GM23338 (cell line): ENCODE data around the gene GLUL. TPM values are rescaled to one million over a fixed set of nuclear protein-coding genes. Genes with fewer than 3 reads are reported as not detected.
A peak's percentile ranks its signal among the peaks of the same experiment; 100 is the strongest.

ENCODE experiments used
- ATAC-seq: fragments of 200-7000 bp; cut with Tn5 transposase; 3 replicates; pipeline ENCODE4 v1.9.1; 2020
- DNase-seq: peaks from one replicate; pipeline ENCODE4 v3.0.0-alpha.2; 2015; ENCODE audit warnings: low spot score
- H2AFZ ChIP-seq: fragments of 200-600 bp; sonication (generic); 2 replicates; pipeline ENCODE4 v1.8.0; 2016; ENCODE audit warnings: antibody characterized with exemption, mild to moderate bottlenecking, moderate library complexity
- H3F3A ChIP-seq: fragments of 200-600 bp; sonication (generic); replicated peaks from 2 replicates; pipeline ENCODE4 v1.8.0; 2017; ENCODE audit warnings: antibody characterized with exemption, mixed run types, low read depth
- H3K27ac ChIP-seq: fragments of 200-600 bp; sonication (generic); 2 replicates; pipeline ENCODE4 v1.6.1; 2016; ENCODE audit warnings: low read depth
- H3K27me3 ChIP-seq: fragments of 200-600 bp; sonication (generic); 2 replicates; pipeline ENCODE4 v1.8.0; 2016; ENCODE audit warnings: mild to moderate bottlenecking, mixed run types, moderate library complexity; ENCODE audit not compliant: insufficient read depth
- H3K36me3 ChIP-seq: fragments of 200-600 bp; sonication (generic); 2 replicates; pipeline ENCODE4 v1.8.0; 2016; ENCODE audit warnings: mild to moderate bottlenecking; ENCODE audit not compliant: insufficient read depth
- H3K4me1 ChIP-seq: fragments of 200-600 bp; sonication (generic); 2 replicates; pipeline ENCODE4 v1.8.0; 2016; ENCODE audit warnings: mild to moderate bottlenecking, moderate library complexity; ENCODE audit not compliant: insufficient read depth
- H3K4me2 ChIP-seq: fragments of 200-600 bp; sonication (generic); 2 replicates; pipeline ENCODE4 v1.7.1; 2017; ENCODE audit warnings: mixed run types
- H3K4me3 ChIP-seq: fragments of 200-600 bp; sonication (generic); 2 replicates; pipeline ENCODE4 v1.6.1; 2016; ENCODE audit warnings: mixed run types
- H3K79me2 ChIP-seq: fragments of 200-600 bp; sonication (generic); replicated peaks from 2 replicates; pipeline ENCODE4 v1.8.0; 2017; ENCODE audit warnings: mild to moderate bottlenecking; ENCODE audit not compliant: insufficient read depth
- H3K9me2 ChIP-seq: fragments of 200-600 bp; sonication (generic); 2 replicates; pipeline ENCODE4 v1.8.0; 2017; ENCODE audit not compliant: insufficient read depth
- H4K20me1 ChIP-seq: fragments of 200-600 bp; sonication (generic); replicated peaks from 2 replicates; pipeline ENCODE4 v1.8.0; 2017; ENCODE audit warnings: mild to moderate bottlenecking; ENCODE audit not compliant: insufficient read depth
- H3K27ac Mint-ChIP-seq: 2 replicates; pipeline ENCODE4 v1.8.0; 2020; ENCODE audit warnings: inconsistent platforms, mild to moderate bottlenecking, moderate library complexity, mixed read lengths
- H3K27me3 Mint-ChIP-seq: 3 replicates; pipeline ENCODE4 v1.8.0; 2022; ENCODE audit warnings: low read depth, mild to moderate bottlenecking, moderate library complexity, mixed read lengths, inconsistent platforms; ENCODE audit not compliant: insufficient read depth, poor library complexity
- H3K36me3 Mint-ChIP-seq: 3 replicates; pipeline ENCODE4 v1.8.0; 2021; ENCODE audit warnings: low read depth, mild to moderate bottlenecking, inconsistent platforms, moderate library complexity, mixed read lengths
- H3K4me1 Mint-ChIP-seq: 3 replicates; pipeline ENCODE4 v1.8.0; 2020; ENCODE audit warnings: mild to moderate bottlenecking, inconsistent platforms, mixed read lengths
- H3K4me3 Mint-ChIP-seq: 3 replicates; pipeline ENCODE4 v1.8.0; 2021; ENCODE audit warnings: moderate library complexity, mild to moderate bottlenecking, inconsistent platforms, mixed read lengths
- H3K9me3 Mint-ChIP-seq: 3 replicates; pipeline ENCODE4 v1.8.0; 2020; ENCODE audit warnings: moderate library complexity, mild to moderate bottlenecking, inconsistent platforms, mixed read lengths
- CREB1 ChIP-seq: fragments of 250-450 bp; sonication (Bioruptor Pico); IDR thresholded peaks from 2 replicates; pipeline ENCODE4 v1.5.0; 2020; ENCODE audit warnings: low read depth, mild to moderate bottlenecking, moderate library complexity
- CTCF ChIP-seq, 2 experiments: fragments of 200-600 bp in 1 of 2; sonication (generic) in 1 of 2; conservative IDR thresholded peaks; 2 replicates each; pipeline versions ENCODE4 v1.5.1 to v1.6.1; 2016 to 2017; ENCODE audit warnings: antibody characterized with exemption in 2 of 2, low read depth in 2 of 2, mild to moderate bottlenecking in 2 of 2, moderate library complexity in 1 of 2
- ETS1 ChIP-seq: IDR thresholded peaks from 2 replicates; pipeline ENCODE4 v1.6.1; 2016; ENCODE audit warnings: antibody characterized with exemption
- EZH2 ChIP-seq: fragments of 200-600 bp; sonication (generic); IDR thresholded peaks from one replicate; pipeline ENCODE4 v1.8.0; 2017; ENCODE audit warnings: antibody characterized with exemption, mild to moderate bottlenecking, low read depth; ENCODE audit not compliant: unreplicated experiment
- EZH2phosphoT487 ChIP-seq: fragments of 200-600 bp; sonication (generic); IDR thresholded peaks from one replicate; pipeline ENCODE4 v1.8.1; 2018; ENCODE audit warnings: antibody characterized with exemption; ENCODE audit not compliant: unreplicated experiment
- JUNB ChIP-seq: IDR thresholded peaks from one replicate; pipeline ENCODE4 v1.6.1; 2016; ENCODE audit warnings: antibody characterized with exemption; ENCODE audit not compliant: unreplicated experiment
- NANOG ChIP-seq: IDR thresholded peaks from 2 replicates; pipeline ENCODE4 v1.6.1; 2016; ENCODE audit warnings: antibody characterized with exemption, borderline replicate concordance
- POLR2AphosphoS5 ChIP-seq: IDR thresholded peaks from 2 replicates; pipeline ENCODE4 v1.6.1; 2016; ENCODE audit warnings: antibody characterized with exemption, low read depth
- REST ChIP-seq: IDR thresholded peaks from one replicate; pipeline ENCODE4 v1.6.1; 2018; ENCODE audit warnings: antibody characterized with exemption; ENCODE audit not compliant: unreplicated experiment
- STAT1 ChIP-seq: IDR thresholded peaks from one replicate; pipeline ENCODE4 v1.6.1; 2016; ENCODE audit warnings: antibody characterized with exemption; ENCODE audit not compliant: unreplicated experiment
- ZNF114 ChIP-seq: fragments of 250-450 bp; sonication (Bioruptor Pico); IDR thresholded peaks from 2 replicates; pipeline ENCODE4 v1.5.0; 2020; ENCODE audit warnings: mild to moderate bottlenecking, moderate library complexity
- ZNF331 ChIP-seq: fragments of 250-450 bp; sonication (Bioruptor Pico); IDR thresholded peaks from 2 replicates; pipeline ENCODE4 v1.5.0; 2020; ENCODE audit warnings: low read depth, mild to moderate bottlenecking, moderate library complexity
- ZNF462 ChIP-seq: fragments of 250-450 bp; sonication (Bioruptor Pico); IDR thresholded peaks from 2 replicates; pipeline ENCODE4 v1.5.0; 2020; ENCODE audit warnings: mild to moderate bottlenecking, moderate library complexity
- polyA plus RNA-seq: library from polyadenylated mRNA; unstranded; fragments of >200 nt; fragmentation: Nextera tagmentation; extraction: Ambion mirVana; gene quantifications from 2 replicates; pipeline ENCODE4 v1.2.1, GENCODE V29; 2016
- total RNA-seq: library from RNA; depleted of rRNA; stranded (reverse); fragments of >200 nt; shearing (Covaris generic); gene quantifications from 2 replicates; pipeline ENCODE4 v1.2.3, GENCODE V29; 2014

The GLUL gene
- total and polyA plus RNA-seq, 2 experiments from 2014 or later: 254 to 356 TPM

GRCh38 chr1:182359645-182360044 is 31.9 kb downstream of the GLUL start:
- Mint-ChIP-seq H3K4me3 (no peak overlapping the region), H3K4me1 (peaks cover 45% of the 10 kb centered on the region), H3K27me3 (peaks cover 7% of the 10 kb centered on the region), H3K36me3 (no peaks in the 10 kb centered on the region), H3K9me3 (no peaks in the 10 kb centered on the region; the same call in 2 of the 3 replicates), H3K27ac (peak overlapping the region; percentile 4; the same call in 1 of the 2 replicates)
- H2AFZ ChIP-seq: peak overlapping the region; percentile 92
- H3K4me3 ChIP-seq: no peak overlapping the region
- H4K20me1 ChIP-seq: no peaks in the 10 kb centered on the region
- H3K79me2 ChIP-seq: no peaks in the 10 kb centered on the region
- peaks cover 20% of the 10 kb centered on the region for H3K4me1 ChIP-seq
- no peak for TF ChIP-seq CTCF (conservative IDR thresholded peaks at IDR 0.05; ENCODE audit: low read depth in 2 of 2)
- no peak for TF ChIP-seq ZNF114
- no peak for TF ChIP-seq REST
- TF ChIP-seq ZNF331 (CRISPR knock-in tag): no peak
- TF ChIP-seq CREB1 (CRISPR knock-in tag): no peak
- TF ChIP-seq STAT1: no peak
- TF ChIP-seq ETS1: no peak
- no peak for TF ChIP-seq NANOG
- TF ChIP-seq EZH2: no peak
- no peak for TF ChIP-seq ZNF462
- no peak for TF ChIP-seq EZH2phosphoT487
- no peak for TF ChIP-seq POLR2AphosphoS5
- no peak for TF ChIP-seq JUNB
- peaks cover 3% of the 10 kb centered on the region for H3K9me2 ChIP-seq
- ATAC-seq: peak; percentile 74
- no peak overlapping the region for H3K4me2 ChIP-seq
- peak; percentile 59 for DNase-seq
- H3K27me3 ChIP-seq: no peaks in the 10 kb centered on the region
- H3K36me3 ChIP-seq: no peaks in the 10 kb centered on the region
- H3F3A ChIP-seq: no peaks in the 10 kb centered on the region
- H3K27ac ChIP-seq: no peak overlapping the region
